Progenitor cell of endocrine pancreas (in vitro differentiated cells): ENCODE results near the gene CDR2. TPM values are rescaled to one million over a fixed set of nuclear protein-coding genes. Genes with fewer than 3 reads are reported as not detected.

Source experiments
- DNase-seq: peaks from one replicate; pipeline ENCODE4 v3.0.0; 2021; ENCODE audit warnings: low spot score; ENCODE audit not compliant: unreplicated experiment
- H3K27ac Mint-ChIP-seq: 2 replicates; pipeline ENCODE4 v1.8.0; 2021; ENCODE audit warnings: mild to moderate bottlenecking, moderate library complexity, mixed read lengths
- H3K27me3 Mint-ChIP-seq: 2 replicates; pipeline ENCODE4 v1.8.0; 2021; ENCODE audit warnings: mixed read lengths
- H3K36me3 Mint-ChIP-seq: 2 replicates; pipeline ENCODE4 v1.8.0; 2022; ENCODE audit warnings: mixed read lengths; ENCODE audit not compliant: insufficient read depth
- H3K4me1 Mint-ChIP-seq: 2 replicates; pipeline ENCODE4 v1.8.0; 2021; ENCODE audit warnings: low read depth, mixed read lengths
- H3K4me3 Mint-ChIP-seq: 2 replicates; pipeline ENCODE4 v1.8.0; 2021; ENCODE audit warnings: low read depth, mild to moderate bottlenecking, moderate library complexity, mixed read lengths
- H3K9me3 Mint-ChIP-seq: 2 replicates; pipeline ENCODE4 v1.8.0; 2021; ENCODE audit warnings: low read depth, mixed read lengths
- CTCF ChIP-seq: fragments of 200-600 bp; sonication (generic); IDR thresholded peaks from one replicate; pipeline ENCODE4 v1.5.0; 2021; ENCODE audit warnings: antibody characterized with exemption, mild to moderate bottlenecking; ENCODE audit not compliant: unreplicated experiment
- total RNA-seq: library from RNA; stranded (reverse); gene quantifications from 2 replicates; pipeline ENCODE4 v1.2.1, GENCODE V29; 2021

CDR2 gene
- total RNA-seq, 1 donor from 2014 or later, result 16.6 TPM

- no peak for DNase-seq
- no peak for TF ChIP-seq CTCF
- Mint-ChIP-seq H3K4me3 (no peak overlapping the region), H3K36me3 (peaks cover 1% of the 10 kb centered on the region), H3K4me1 (peaks cover 1% of the 10 kb centered on the region), H3K27ac (no peak overlapping the region), H3K9me3 (no peaks in the 10 kb centered on the region), H3K27me3 (no peaks in the 10 kb centered on the region)
These were observed 13.8 kb upstream of the CDR2 start for GRCh38 chr16:22388101-22388644.

- H3K4me1 Mint-ChIP-seq, result peaks cover 1% of the 10 kb centered on the region
- H3K36me3 Mint-ChIP-seq, result peaks cover 1% of the 10 kb centered on the region
- no peaks in the 10 kb centered on the region for H3K27me3 Mint-ChIP-seq
- no peak overlapping the region for H3K27ac Mint-ChIP-seq
- no peak for DNase-seq
- no peak for TF ChIP-seq CTCF
- H3K9me3 Mint-ChIP-seq, result no peaks in the 10 kb centered on the region
- H3K4me3 Mint-ChIP-seq, result no peak overlapping the region
These were observed 12.6 kb upstream of the CDR2 start for GRCh38 chr16:22386976-22387375.

DNA sequence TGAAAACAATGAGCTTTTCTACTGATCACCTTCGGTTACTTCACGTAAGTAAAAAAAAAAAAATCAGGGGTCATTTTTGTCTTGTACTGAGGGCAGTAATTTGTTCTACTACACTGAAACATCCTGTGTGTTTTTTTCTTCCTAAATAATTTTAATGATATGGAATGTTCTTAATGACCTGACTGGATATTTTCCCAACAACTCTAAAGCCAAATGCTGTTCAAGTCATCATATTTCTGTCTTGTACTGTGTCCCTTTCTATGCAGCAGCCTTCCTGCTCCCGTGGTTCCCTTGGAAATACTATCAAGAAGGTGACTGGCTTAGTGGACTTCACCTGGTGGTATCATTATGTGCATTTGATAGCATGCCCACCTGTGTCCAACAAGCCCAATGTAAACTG lies 10.8 kb upstream of the CDR2 start:
- no peaks in the 10 kb centered on the region for H3K27me3 Mint-ChIP-seq
- no peak for DNase-seq
- no peak for TF ChIP-seq CTCF
- H3K9me3 Mint-ChIP-seq, result no peaks in the 10 kb centered on the region
- peaks cover 1% of the 10 kb centered on the region for H3K36me3 Mint-ChIP-seq
- H3K4me3 Mint-ChIP-seq, result no peak overlapping the region
- no peak overlapping the region for H3K27ac Mint-ChIP-seq
- H3K4me1 Mint-ChIP-seq, result peaks cover 1% of the 10 kb centered on the region

- Mint-ChIP-seq H3K36me3 (peaks cover 1% of the 10 kb centered on the region), H3K27me3 (no peaks in the 10 kb centered on the region), H3K4me1 (peaks cover 1% of the 10 kb centered on the region), H3K9me3 (no peaks in the 10 kb centered on the region), H3K27ac (no peak overlapping the region), H3K4me3 (no peak overlapping the region)
- DNase-seq, result no peak
- TF ChIP-seq CTCF, result no peak
These were observed 9.4 kb upstream of the CDR2 start for GRCh38 chr16:22383827-22384226.

DNA sequence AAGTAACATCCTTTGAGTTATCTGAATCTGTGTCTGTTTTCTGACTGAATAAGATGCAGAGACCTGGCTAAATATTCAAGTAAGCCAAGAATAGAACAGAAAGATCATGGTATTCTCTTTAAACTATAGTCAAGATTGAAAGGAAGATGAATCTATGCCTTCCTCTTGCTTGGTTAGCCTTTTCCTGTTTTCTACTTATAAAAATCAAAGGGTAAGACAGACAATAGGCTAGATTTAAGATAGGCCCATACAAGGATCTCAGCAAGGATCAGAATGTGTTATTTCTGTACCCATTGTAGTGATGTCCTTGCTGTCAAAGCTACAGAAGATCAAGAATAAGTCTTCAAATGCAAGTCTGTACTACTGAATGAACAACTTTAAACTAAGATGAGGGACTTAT lies 7.0 kb upstream of the CDR2 start:
- Mint-ChIP-seq H3K9me3 (no peaks in the 10 kb centered on the region), H3K27me3 (peaks cover 2% of the 10 kb centered on the region), H3K27ac (no peak overlapping the region), H3K36me3 (no peaks in the 10 kb centered on the region), H3K4me1 (no peaks in the 10 kb centered on the region), H3K4me3 (no peak overlapping the region)
- no peak for DNase-seq
- no peak for TF ChIP-seq CTCF
